GM19351 (cell line): ENCODE measurements around the gene MORN5.
"Not testable (repeated sequence)": the region's sequence is repeated elsewhere in the genome, so short reads cannot be mapped to it uniquely, and the experiment has no call there.

Source experiments
- ATAC-seq: cut with Tn5 transposase; IDR thresholded peaks from one replicate; pipeline ENCODE4 v1.9.1; 2021; ENCODE audit warnings: mild to moderate bottlenecking, moderate library complexity; ENCODE audit not compliant: unreplicated experiment

MORN5 gene

GRCh38 chr9:122159026-122159924 lies at the start of gene MORN5, which contains the start of gene NDUFA8:
TSS of gene MORN5 (plus strand) at chr9:122159908. CDS start at chr9:122159973, 65 bp downstream.
TSS of gene NDUFA8 (minus strand) at chr9:122159779. CDS start at chr9:122159677, 102 bp downstream.
- ATAC-seq, result peak; percentile 92

GRCh38 chr9:122110100-122110833 lies 49.4 kb upstream of the MORN5 start:
- ATAC-seq, result no peak

- ATAC-seq, result no peak
These were observed 48.2 kb upstream of the MORN5 start for GRCh38 chr9:122111413-122112085.

DNA sequence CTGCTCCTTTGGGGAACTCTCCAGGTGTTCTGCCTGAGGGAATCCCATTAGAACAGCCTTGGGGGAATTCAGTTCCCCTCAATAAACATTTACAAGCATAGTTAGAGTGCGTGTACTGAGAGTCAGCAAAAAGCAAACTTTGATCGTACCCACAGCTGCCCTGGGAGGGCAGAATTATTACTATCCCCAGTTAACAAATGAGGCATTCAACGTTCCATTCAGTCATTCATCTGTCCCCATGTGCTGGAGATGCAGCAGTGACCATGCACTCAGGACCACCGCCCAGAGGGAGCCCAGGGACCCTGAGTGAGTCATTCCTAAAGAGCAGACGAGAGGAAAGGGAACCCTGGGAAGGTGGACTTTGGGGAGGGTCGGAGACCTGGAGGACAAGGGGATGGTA lies 47.5 kb upstream of the MORN5 start:
- no peak for ATAC-seq

- ATAC-seq, result no peak
These were observed 46.1 kb upstream of the MORN5 start for GRCh38 chr9:122113574-122113973.

DNA sequence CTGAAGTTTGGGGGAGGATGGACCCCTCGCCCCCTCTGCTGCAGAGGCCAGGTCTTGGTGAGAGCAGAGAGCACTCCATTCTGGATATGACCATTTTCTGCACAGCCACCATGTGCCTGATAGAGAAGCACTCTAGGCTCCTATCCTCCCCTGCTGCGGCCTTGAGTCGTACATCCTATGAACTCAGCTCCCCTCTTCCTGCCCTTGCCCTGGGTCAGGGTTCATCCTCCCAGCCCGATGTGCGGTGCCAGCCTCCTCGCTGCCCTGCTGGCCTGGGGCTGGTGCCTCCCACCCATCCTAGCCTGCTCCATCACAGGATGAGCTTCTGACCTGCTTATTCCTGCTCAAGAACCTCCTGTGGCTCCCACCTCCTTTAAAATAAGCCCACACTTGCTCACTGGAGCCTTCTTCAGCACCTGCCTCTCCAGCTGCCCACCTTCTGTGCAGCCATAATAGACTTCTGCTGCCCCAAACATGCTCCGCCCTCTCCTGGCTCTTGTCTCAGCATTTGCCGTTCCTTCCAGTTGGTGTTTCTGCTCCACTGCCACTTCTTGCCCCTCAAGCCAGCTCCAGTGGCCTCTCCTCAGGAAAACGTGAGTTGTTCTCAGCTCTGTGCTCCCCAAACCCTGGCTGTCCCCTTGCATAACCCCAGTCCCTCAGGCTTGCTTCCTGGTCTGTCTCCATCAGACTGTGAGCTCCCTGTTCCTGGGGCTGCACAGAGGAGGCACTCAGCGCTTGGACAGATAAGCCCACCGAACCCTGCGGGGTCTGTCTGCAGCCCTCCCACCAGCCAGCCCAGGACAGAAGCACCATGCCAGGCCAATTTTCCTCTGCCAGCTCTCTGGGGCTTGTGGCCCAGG lies 44.3 kb upstream of the MORN5 start:
- no peak for ATAC-seq

- ATAC-seq, result no peak
These were observed 43.7 kb upstream of the MORN5 start for GRCh38 chr9:122116040-122116439.

DNA sequence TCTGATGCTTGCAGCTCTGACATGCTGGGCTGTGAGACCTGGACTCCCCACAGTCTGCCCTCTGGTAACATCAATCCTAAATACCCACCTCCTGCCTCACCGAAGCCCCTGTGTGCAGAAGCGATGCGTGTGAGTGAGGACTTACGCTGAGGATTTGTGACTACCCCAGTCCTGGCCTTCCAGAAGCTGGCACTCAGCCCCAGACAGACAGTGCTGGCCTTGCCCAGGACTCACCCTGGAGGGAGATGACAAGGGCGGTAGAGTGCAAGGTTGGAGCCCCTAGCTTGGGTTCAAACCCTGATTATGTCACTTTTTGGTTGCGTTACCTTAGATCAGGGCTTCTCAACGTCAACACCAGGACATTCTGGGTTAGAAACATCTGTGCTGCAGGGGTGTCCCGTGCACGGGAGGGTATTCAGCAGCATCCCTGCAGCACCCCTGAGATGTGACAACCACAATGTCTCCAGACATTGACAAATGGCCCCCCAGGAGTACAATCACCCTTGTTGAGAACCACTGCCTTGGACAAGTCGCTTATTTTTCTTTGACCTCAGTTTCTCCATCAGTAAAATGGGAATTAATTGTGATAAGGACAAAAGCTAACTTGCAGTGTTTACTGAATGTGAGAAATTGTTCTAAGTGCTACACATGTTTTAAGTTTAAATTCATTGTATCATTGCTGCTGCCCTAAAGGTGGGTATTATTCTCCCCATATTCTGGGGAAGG lies 43.1 kb upstream of the MORN5 start:
- no peak for ATAC-seq

DNA sequence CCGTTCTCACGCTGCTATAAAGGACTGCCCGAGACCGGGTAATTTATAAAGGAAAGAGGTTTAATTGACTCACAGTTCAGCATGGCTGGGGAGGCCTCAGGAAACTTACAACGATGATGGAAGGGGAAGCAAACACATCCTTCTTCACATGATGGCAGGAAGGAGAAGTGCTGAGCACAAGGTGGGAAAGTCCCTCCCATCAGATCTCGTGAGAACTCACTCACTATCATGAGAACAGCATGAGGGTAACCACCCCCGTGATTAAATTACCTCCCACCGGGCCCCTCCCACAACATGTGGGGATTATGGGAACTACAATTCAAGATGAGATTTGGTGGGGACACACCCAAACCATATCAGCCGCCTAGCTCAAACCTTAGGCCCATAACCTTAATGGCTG lies 42.5 kb upstream of the MORN5 start:
- not testable (repeated sequence) for ATAC-seq

DNA sequence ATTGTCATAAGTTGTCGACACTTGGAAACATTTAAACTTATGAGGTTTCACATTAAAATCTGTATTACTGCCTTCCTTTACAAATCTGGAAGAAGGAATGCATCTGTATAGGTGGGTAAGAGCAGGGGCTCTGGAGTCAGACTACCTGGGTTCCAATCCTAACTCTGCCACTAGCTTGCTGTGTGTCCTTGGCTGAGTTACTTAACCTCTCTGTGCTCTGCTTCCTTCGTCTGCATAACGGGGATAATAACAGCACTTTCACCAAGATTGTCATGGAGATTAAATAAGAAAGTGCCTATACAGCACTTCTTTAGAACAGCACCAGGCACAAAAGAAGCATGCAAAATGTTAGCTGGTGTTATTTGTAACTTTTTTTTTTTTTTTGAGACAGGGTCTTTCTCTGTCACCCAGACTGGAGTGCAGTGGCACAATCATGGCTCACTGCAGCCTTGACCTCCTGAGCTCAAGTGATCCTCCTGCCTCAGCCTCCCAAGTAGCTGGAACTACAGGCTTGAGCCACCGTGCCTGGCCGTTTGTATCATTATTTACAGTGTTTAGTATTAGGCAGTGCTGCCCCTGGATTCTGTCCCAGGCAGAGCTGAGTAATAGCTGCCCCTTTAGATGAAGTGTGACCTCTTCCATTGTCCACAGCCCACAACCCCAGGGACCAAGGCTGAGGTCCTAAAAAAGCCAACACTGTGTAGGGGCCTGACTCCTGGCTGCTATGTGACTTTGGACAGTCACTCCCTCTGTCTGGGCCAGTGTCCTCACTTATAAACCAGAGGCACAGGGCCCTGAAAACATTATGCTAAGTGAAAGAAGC lies 41.2 kb upstream of the MORN5 start:
- ATAC-seq, result no peak

DNA sequence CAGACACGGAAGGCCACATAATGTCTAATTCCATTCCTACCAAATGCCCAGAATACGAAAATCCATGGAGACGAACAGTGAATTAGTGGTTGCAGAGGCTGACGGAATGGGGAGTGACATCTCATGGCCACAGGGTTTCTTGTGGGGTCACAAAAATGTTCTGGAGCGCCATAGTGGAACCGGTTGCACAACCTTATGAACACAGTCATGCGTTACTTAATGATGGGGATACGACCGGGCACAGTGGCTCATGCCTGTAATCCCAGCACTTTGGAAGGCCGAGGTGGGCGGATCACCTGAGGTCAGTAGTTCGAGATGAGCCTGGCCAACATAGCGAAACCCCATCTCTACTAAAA lies 40.6 kb upstream of the MORN5 start:
- ATAC-seq, result no peak

- ATAC-seq, result no peak
These were observed 40.0 kb upstream of the MORN5 start for GRCh38 chr9:122119721-122120120.

DNA sequence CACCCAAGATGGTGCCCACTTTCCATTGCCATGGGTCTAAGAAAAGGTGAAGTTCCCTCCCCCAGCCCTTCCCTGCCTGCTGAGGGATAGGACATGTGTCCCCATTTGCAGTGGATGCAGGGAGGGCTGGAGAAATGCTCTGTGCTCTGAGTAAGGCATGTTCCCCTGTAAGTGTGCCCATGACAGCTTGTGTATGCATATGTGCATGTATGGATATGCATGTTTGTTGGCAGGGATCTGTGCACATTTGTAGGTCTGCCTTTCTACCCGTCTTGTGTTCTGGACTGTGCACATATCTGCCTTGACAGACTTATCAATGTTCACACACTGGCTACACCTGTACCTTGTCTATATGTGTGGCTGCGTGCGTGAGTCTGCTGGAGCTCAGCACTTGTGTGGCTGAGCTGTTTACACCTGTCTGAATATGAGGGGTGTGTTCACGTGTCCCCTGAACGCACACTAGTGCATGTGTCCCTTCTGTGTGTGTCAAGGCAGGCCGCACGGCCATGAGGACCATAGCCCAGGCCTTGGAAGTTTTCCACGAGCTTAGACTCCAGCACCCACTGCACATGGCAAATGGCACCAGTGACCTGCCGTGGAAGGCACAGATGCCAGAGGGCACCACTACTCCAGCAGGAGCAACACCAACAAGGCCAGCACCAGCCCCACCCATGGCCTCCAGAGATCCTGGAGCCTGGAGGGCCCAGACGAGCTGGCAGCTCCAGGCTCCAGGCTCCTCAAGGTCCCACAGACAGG lies 39.2 kb upstream of the MORN5 start:
- ATAC-seq, result no peak

DNA sequence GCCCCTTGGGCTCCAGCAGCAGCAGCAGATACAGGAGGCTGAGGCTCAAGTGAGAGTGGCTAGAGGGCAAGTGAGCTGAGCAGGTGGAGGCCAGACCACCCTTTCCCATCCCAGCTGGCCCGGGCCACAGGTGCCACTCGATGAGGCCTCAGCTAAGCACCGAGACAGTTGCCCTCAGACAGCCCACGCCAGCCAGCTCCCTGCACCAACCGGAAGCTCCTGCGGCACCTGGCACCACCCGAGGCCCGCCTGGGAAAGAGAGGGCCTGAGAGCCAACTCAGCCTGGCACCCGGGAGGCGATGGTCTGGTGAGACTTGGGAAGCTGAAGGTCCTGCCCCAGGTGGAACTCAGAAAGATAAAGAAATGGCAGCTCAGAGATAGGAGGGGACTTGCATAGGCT lies 38.3 kb upstream of the MORN5 start:
- no peak for ATAC-seq

- ATAC-seq, result no peak
These were observed 37.8 kb upstream of the MORN5 start for GRCh38 chr9:122121931-122122330.

GRCh38 chr9:122122468-122122867 lies 37.2 kb upstream of the MORN5 start:
- no peak for ATAC-seq

DNA sequence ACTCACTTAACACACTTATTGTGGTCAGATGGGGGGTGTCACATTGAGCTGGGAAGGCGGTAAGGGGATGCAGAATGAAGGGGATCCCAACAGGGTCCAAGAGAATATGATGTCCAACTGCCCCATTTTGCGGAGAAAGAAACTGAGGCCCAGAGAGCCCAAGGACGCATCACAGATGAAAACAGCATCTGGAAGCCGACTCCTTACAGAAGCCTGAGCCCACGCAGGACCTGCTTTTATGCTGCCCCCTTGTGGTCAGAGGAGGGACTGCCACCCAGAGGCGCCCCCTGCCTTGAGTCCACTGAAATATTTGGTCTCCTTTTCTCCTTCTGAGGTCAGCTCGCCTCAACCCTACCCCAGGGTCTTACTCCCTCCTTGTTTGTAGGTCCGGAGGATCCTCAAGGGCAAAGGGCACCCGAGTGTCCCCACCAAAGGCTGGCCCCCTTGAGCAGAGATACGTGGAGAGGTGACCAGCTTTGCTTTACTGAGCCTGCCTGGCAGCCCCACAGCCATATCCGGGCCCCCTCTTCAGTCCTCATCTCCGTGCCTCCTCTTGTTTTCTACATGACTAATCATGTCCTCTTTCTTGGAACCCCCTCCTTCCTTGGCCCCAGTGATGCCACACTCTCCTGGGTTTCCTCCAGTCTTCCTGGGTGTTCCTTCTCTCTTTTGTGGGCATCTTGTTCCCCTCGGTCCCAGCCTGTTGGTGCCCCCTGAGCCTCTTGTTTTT lies 36.6 kb upstream of the MORN5 start:
- peak; percentile 60 for ATAC-seq

DNA sequence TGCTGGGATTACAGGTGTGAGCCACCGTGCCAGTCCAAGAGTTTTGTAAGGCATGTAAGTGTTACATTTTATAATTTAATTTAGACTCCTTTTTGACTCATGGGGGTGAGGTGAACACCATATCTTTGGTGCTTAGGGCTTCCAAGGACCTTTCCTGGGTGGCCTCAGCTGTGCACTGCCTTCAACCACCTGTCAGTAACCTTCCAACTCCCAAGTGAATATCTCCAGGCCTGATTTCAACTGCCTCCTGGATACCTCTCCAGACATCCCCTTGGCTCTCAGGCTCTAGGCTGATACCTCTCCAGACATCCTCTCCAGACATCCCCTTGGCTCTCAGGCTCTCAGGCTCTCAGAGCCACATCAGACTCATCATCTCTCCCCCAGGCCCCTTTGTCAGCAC lies 35.7 kb upstream of the MORN5 start:
- no peak for ATAC-seq
